PC-9 (cell line): ENCODE results near the gene SPDYE18.
"Not testable (repeated sequence)": the region's sequence is repeated elsewhere in the genome, so short reads cannot be mapped to it uniquely, and the experiment has no call there.

Source experiments
- EZH2 ChIP-seq: fragments of 200-600 bp; sonication (generic); IDR thresholded peaks from 2 replicates; pipeline ENCODE4 v1.8.0; 2017; ENCODE audit warnings: antibody characterized with exemption, low read depth
- TF ChIP-seq, protein P1 (sequence below): fragments of 200-600 bp; sonication (generic); conservative IDR thresholded peaks from 2 replicates; pipeline ENCODE4 v1.6.1; 2017; ENCODE audit warnings: mixed run types, antibody characterized with exemption, mild to moderate bottlenecking, moderate library complexity

DNA sequence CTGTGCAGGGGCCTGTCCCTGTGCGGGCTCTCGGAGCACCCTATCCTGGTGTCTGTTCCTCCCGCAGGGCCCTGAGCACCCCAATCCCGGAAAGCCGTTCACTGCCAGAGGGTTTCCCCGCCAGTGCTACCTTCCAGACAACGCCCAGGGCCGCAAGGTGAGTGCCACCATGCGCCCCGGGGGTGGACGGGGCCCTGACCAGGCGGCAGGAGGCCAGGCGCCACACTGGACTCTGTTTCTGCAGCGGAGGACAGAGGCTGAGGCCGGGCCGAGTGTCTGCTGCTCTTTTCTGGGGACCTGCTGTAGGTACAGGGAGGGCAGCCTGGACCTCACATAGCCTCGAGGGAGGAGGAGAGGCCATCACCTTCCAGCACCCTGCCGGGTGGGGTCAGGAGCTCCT lies 58.2 kb downstream of the SPDYE18 start:
- TF ChIP-seq, protein P1, sequence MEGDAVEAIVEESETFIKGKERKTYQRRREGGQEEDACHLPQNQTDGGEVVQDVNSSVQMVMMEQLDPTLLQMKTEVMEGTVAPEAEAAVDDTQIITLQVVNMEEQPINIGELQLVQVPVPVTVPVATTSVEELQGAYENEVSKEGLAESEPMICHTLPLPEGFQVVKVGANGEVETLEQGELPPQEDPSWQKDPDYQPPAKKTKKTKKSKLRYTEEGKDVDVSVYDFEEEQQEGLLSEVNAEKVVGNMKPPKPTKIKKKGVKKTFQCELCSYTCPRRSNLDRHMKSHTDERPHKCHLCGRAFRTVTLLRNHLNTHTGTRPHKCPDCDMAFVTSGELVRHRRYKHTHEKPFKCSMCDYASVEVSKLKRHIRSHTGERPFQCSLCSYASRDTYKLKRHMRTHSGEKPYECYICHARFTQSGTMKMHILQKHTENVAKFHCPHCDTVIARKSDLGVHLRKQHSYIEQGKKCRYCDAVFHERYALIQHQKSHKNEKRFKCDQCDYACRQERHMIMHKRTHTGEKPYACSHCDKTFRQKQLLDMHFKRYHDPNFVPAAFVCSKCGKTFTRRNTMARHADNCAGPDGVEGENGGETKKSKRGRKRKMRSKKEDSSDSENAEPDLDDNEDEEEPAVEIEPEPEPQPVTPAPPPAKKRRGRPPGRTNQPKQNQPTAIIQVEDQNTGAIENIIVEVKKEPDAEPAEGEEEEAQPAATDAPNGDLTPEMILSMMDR = not testable (repeated sequence)
- not testable (repeated sequence) for TF ChIP-seq EZH2
